Pancreas (tissue), 10 donors: ENCODE results near the gene CYB5R4. TPM values are rescaled to one million over a fixed set of nuclear protein-coding genes. Genes with fewer than 3 reads are reported as not detected.

ENCODE experiments used
- ATAC-seq, 4 donors: fragments of 200-7000 bp; cut with Tn5 transposase; one replicate each; pipeline versions ENCODE4 v1.8.0 to v1.9.1; 2020; ENCODE audit warnings: mild to moderate bottlenecking in 4 of 4, moderate library complexity in 4 of 4
- DNase-seq, 6 donors: peaks; one replicate each; pipeline ENCODE4 v3.0.0-alpha.2; 2020
- FAIRE-seq: peaks from 2 replicates; lab custom pipeline; 2012; peaks lifted over from hg19 to GRCh38; lab: Jason Lieb, UNC
- H3K27ac ChIP-seq, 4 donors: fragments of 200-600 bp; sonication (generic); 1 replicate in 3 of 4; 2 replicates in 1 of 4; pipeline versions ENCODE4 v1.5.0 to v1.8.0; 2020
- H3K27me3 ChIP-seq, 4 donors: fragments of 200-600 bp; one replicate each; pipeline ENCODE4 v1.8.0; 2021
- H3K36me3 ChIP-seq, 3 donors: fragments of 200-600 bp; sonication (generic) in 1 of 3; one replicate each; pipeline versions ENCODE4 v1.5.0 to v1.8.0; 2020 to 2021
- H3K4me1 ChIP-seq, 3 donors: fragments of 200-600 bp; one replicate each; pipeline ENCODE4 v1.8.0; 2021
- H3K4me3 ChIP-seq, 4 donors: fragments of 200-600 bp; sonication (generic) in 2 of 4; one replicate each; pipeline versions ENCODE4 v1.5.0 to v1.8.0; 2020 to 2021
- H3K9me3 ChIP-seq, 4 donors: fragments of 200-600 bp; one replicate each; pipeline ENCODE4 v1.8.0; 2021
- WGBS, 2 donors: extraction: QIAGEN DNeasy Blood & Tissue Kit; methylation state at CpG; one replicate each; pipeline ENCODE4 v1.1.7; 2013; 5-methylcytosine and 5-hydroxymethylcytosine counted together
- intact Hi-C, 3 donors: fragments of 100-400 bp; cut with DNase I; formaldehyde crosslinking; loops; one replicate each; pipeline versions ENCODE4 v1.11.1 to v1.14.2; 2022
- polyA plus RNA-seq, 2 donors: library from polyadenylated mRNA; stranded (reverse); fragments of 200-250 nt; gene quantifications; one replicate each; pipeline ENCODE4 v1.2.3, GENCODE V29; 2013
- total RNA-seq, 6 donors: library from RNA; stranded (reverse); fragmentation: NEBNext Ultra II Directional in 4 of 6; extraction: Animal tissue kit (Norgen Biotek cat#: 25700) in 4 of 6; gene quantifications; one replicate each; pipeline versions ENCODE4 v1.2.1 to v1.2.4, GENCODE V29; 2021 to 2023
- TF ChIP-seq, protein P1 (sequence below), 4 donors: fragments of 200-600 bp; sonication (generic) in 3 of 4; IDR thresholded peaks; one replicate each; pipeline versions ENCODE4 v1.5.0 to v1.8.0; 2021; ENCODE audit warnings: antibody characterized with exemption in 4 of 4
- donor health status: healthy with polysubstance abuse.
- donor health status: DM: no; HTN: no; CAD: no; lungs with moderate emphysema.
- donor health status: DM: no; HTN: no; CAD: no.
- donor health status: control.
- donor health status: control.
- donor health status: Bipolar disorder and iron deficiency.
- donor health status: DM: yes; HTN: yes; CAD: no.
- donor health status: DM: no; HTN: no; CAD: no.
- donor health status: DM: no; HTN: no; CAD: no.
- donor health status: DM: yes; HTN: yes; CAD: no.

Gene CYB5R4
- total and polyA plus RNA-seq, 8 donors = 1.1 to 10.1 (median 5.4) TPM

DNA sequence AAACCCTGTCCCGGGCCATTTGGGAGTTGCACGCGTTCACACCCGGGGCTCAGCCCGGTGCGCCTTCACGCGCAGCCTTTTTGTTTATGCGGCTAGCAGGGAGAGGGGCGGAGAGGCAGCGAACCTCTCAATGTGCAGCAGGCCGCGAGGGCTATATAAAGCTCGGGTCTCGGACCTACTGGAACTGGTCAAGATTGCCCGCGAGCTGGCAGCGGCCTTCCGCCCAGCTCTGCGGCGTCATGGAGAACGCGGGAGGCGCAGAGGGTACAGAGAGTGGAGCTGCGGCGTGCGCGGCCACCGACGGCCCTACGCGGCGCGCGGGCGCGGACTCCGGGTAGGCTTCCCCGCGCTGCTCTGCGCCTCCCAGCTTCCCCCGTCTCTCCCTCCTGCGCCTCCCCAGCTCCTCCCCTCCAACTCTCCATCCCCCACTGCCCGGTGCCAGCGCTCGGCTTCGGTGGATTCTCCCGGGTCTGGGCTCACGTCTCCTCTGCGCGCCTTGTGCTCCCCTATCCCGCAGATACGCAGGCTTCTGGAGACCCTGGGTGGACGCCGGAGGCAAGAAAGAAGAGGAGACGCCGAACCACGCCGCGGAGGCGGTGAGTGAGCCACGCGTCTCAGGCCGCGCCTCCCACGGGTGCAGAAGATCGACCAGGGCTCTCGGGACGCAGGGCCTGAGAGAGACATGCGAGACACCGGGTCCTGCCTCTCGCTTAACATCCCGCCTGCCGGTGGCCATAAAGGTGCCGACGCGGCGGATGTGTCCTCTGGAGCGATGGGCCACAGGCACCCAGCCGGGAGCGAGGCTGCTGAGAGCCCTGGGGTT, 6.1 kb upstream of the CYB5R4 start, which contains the start of gene RIPPLY2:
Gene RIPPLY2 (plus strand): TSS at position 183 of the 823 bp plus-strand sequence. CDS start 57 bp downstream, at position 240.
- intact Hi-C loops = no loop called here
- ATAC-seq (peak; percentile 46 to 94 (median 92)), DNase-seq (peak in 5 of 6 donors; percentile 11 to 65 (median 19)), FAIRE-seq (no peak)
- TF ChIP-seq, protein P1, sequence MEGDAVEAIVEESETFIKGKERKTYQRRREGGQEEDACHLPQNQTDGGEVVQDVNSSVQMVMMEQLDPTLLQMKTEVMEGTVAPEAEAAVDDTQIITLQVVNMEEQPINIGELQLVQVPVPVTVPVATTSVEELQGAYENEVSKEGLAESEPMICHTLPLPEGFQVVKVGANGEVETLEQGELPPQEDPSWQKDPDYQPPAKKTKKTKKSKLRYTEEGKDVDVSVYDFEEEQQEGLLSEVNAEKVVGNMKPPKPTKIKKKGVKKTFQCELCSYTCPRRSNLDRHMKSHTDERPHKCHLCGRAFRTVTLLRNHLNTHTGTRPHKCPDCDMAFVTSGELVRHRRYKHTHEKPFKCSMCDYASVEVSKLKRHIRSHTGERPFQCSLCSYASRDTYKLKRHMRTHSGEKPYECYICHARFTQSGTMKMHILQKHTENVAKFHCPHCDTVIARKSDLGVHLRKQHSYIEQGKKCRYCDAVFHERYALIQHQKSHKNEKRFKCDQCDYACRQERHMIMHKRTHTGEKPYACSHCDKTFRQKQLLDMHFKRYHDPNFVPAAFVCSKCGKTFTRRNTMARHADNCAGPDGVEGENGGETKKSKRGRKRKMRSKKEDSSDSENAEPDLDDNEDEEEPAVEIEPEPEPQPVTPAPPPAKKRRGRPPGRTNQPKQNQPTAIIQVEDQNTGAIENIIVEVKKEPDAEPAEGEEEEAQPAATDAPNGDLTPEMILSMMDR (IDR thresholded peaks at IDR 0.05) = no peak
- Histone ChIP-seq H3K4me1 (no peaks in the 10 kb centered on the region), H3K27me3 (peaks cover 0 to 10% (median 3%) of the 10 kb centered on the region in 4 donors), H3K27ac (no peak within 1 kb of the TSS), H3K36me3 (no peaks in the 10 kb centered on the region), H3K4me3 (peak within 1 kb of the TSS in 3 of 4 donors; percentile 11 to 45 (median 25)), H3K9me3 (no peaks in the 10 kb centered on the region)
- WGBS, 2 donors = 1% methylated on average over 78 to 81 of the region's 81 CpGs

DNA sequence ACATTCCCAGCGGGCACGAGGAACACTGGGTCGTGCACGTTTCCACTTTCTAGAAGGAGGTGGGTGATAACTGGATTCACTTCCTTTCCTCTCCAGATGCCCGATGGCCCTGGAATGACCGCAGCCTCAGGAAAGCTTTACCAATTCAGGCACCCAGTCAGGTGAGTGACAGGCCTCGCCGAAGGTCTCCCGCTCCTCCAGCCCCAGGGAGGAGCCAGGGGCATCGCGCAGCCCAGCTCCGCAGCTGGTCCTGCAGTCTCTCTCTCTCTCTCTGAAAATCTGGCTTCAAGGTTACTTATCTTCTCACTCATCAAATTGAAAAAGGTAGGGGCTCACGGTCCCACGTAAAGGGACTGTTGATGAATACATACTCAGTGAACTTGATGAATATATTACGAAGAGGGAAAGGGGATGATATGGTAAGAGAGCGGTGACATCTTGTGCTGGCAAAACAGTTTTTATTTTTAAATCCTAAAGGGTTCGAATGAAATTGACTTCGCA, 5.4 kb upstream of the CYB5R4 start:
- TF ChIP-seq, protein P1 (IDR thresholded peaks at IDR 0.05) = no peak
- Histone ChIP-seq H3K36me3 (no peaks in the 10 kb centered on the region), H3K27me3 (peaks cover 0 to 10% (median 3%) of the 10 kb centered on the region in 4 donors), H3K9me3 (no peaks in the 10 kb centered on the region), H3K4me1 (peaks cover 0 to 3% (median 0%) of the 10 kb centered on the region in 3 donors), H3K4me3 (peak overlapping the region in 2 of 4 donors; percentile 25 to 45), H3K27ac (no peak overlapping the region)
- DNase-seq = peak in 1 of 6 donors; percentile 55
- 7 to 8% methylated on average over 18 of the region's 18 CpGs for WGBS, 2 donors
- ATAC-seq = peak in 3 of 4 donors; percentile 54 to 76 (median 57)
- intact Hi-C loops = no loop called here
- FAIRE-seq = no peak

DNA sequence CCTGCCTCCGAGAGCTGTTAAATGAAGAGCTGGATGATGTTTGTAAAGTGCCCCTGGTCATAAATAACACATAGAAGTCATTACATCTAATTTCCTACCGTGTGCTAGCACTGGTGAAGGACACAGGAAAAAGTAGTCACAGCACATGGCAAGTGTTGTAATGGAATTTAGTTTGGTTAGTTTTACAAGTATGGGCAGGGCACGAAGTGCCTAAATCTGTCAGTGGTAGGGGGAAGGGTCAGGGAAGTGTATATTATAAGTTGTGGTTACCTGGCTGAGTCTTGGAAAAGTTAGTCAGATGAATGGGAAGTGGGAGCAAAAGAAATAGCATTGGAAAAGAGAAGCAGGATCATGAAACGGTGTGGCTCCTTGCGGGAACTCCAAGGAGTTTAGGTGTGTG, 4.7 kb upstream of the CYB5R4 start:
- Histone ChIP-seq H3K27ac (no peak overlapping the region), H3K9me3 (no peaks in the 10 kb centered on the region), H3K27me3 (peaks cover 0 to 10% (median 3%) of the 10 kb centered on the region in 4 donors), H3K4me1 (peaks cover 0 to 5% (median 0%) of the 10 kb centered on the region in 3 donors), H3K4me3 (no peak overlapping the region), H3K36me3 (no peaks in the 10 kb centered on the region)
- FAIRE-seq = no peak
- WGBS, 2 donors = 41 to 46% methylated on average over 5 of the region's 5 CpGs
- TF ChIP-seq, protein P1 (IDR thresholded peaks at IDR 0.05) = no peak
- no peak for ATAC-seq
- intact Hi-C loops = no loop called here
- DNase-seq = no peak

DNA sequence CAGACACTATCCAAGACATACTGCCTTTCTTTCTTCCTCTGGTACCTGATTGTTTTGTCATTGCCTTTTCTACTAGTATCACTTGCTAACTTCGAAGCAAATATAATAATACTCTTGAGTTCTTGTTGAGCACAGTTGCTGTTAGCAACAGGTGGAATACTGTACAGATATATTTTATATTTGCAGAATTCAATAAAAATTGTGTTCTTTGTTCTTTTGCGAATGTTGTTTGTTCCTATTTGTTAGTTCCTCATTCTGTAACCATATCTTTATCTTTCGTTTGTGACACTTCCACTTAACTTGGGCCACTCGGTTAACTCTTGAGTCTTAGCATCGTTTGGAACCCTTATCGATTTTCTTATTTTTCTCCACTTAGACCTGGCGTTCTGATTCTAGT, 868 bp downstream of the CYB5R4 start:
- Histone ChIP-seq H3K9me3 (no peaks in the 10 kb centered on the region), H3K4me3 (peak overlapping the region; percentile 70 to 85 (median 80)), H3K36me3 (no peaks in the 10 kb centered on the region), H3K27me3 (no peaks in the 10 kb centered on the region), H3K27ac (peak overlapping the region in 2 of 4 donors; percentile 73 to 78), H3K4me1 (peaks cover 0 to 13% (median 0%) of the 10 kb centered on the region in 3 donors)
- FAIRE-seq (no peak), ATAC-seq (no peak), DNase-seq (no peak)
- intact Hi-C loops = no loop called here
- WGBS, 2 donors = 9 to 11% methylated on average over 7 of the region's 7 CpGs
- TF ChIP-seq, protein P1 (IDR thresholded peaks at IDR 0.05) = no peak
